Suprapubic skin (tissue), 4 donors: ENCODE measurements around the gene ZDHHC14. TPM values are rescaled to one million over a fixed set of nuclear protein-coding genes. Genes with fewer than 3 reads are reported as not detected.

ENCODE experiments used
- DNase-seq, 2 donors: peaks; one replicate each; pipeline ENCODE4 v3.0.0-alpha.2; 2019; ENCODE audit warnings: low spot score in 2 of 2
- H3K27ac ChIP-seq: fragments of 200-600 bp; sonication (generic); one replicate; pipeline ENCODE4 v1.5.1; 2019
- H3K27me3 ChIP-seq: fragments of 200-600 bp; sonication (generic); one replicate; pipeline ENCODE4 v1.5.1; 2019
- H3K36me3 ChIP-seq: fragments of 200-600 bp; sonication (generic); one replicate; pipeline ENCODE4 v1.5.1; 2019
- H3K4me1 ChIP-seq: fragments of 200-600 bp; sonication (generic); one replicate; pipeline ENCODE4 v1.5.1; 2019
- H3K4me3 ChIP-seq: fragments of 200-600 bp; sonication (generic); one replicate; pipeline ENCODE4 v1.5.1; 2019; ENCODE audit warnings: mild to moderate bottlenecking
- H3K9me3 ChIP-seq: fragments of 200-600 bp; sonication (generic); one replicate; pipeline ENCODE4 v1.5.1; 2019
- CTCF ChIP-seq, 2 donors: fragments of 200-600 bp in 1 of 2; fragments of 450-650 bp in 1 of 2; sonication (generic) in 1 of 2; IDR thresholded peaks; one replicate each; pipeline ENCODE4 v1.5.1; 2016 to 2019; ENCODE audit warnings: antibody characterized with exemption in 2 of 2, mild to moderate bottlenecking in 1 of 2, moderate library complexity in 1 of 2
- EP300 ChIP-seq: sonication (generic); formaldehyde crosslinking; IDR thresholded peaks from one replicate; pipeline ENCODE4 v1.6.1; 2017; ENCODE audit warnings: antibody characterized with exemption
- POLR2A ChIP-seq, 2 donors: fragments of 450-650 bp; IDR thresholded peaks; one replicate each; pipeline ENCODE4 v1.6.1; 2017; ENCODE audit warnings: antibody characterized with exemption in 2 of 2, mild to moderate bottlenecking in 2 of 2, moderate library complexity in 2 of 2
- POLR2AphosphoS5 ChIP-seq, 3 donors: sonication (generic); formaldehyde crosslinking; IDR thresholded peaks; one replicate each; pipeline ENCODE4 v1.6.1; 2017; ENCODE audit warnings: antibody characterized with exemption in 3 of 3
- WGBS: methylation state at CpG from one replicate; pipeline ENCODE4 v1.1.5; 2018; 5-methylcytosine and 5-hydroxymethylcytosine counted together
- total RNA-seq, 4 donors: library from RNA; depleted of rRNA; stranded (reverse); fragments of >200 nt; gene quantifications; one replicate each; pipeline ENCODE4 v1.1.0, GENCODE V29; 2016

ZDHHC14 gene
- total RNA-seq, 4 donors from 2014 or later: 4.3 to 9.9 (median 7.7) TPM

- Histone ChIP-seq H3K27me3 (no peaks in the 10 kb centered on the region), H3K9me3 (no peaks in the 10 kb centered on the region), H3K4me1 (no peaks in the 10 kb centered on the region), H3K36me3 (no peaks in the 10 kb centered on the region), H3K27ac (no peak overlapping the region), H3K4me3 (no peak overlapping the region)
- 96% methylated on average over 6 of the region's 6 CpGs for WGBS
- TF ChIP-seq EP300: no peak
- no peak for TF ChIP-seq CTCF (IDR thresholded peaks at IDR 0.05)
- no peak for TF ChIP-seq POLR2A (IDR thresholded peaks at IDR 0.05)
- no peak for TF ChIP-seq POLR2AphosphoS5 (IDR thresholded peaks at IDR 0.05)
- DNase-seq: peak in 1 of 2 donors; percentile 21
Observed at GRCh38 chr6:157609117-157609516, 228.1 kb downstream of the ZDHHC14 start.

- Histone ChIP-seq H3K4me3 (no peak overlapping the region), H3K36me3 (no peaks in the 10 kb centered on the region), H3K4me1 (no peaks in the 10 kb centered on the region), H3K27ac (no peak overlapping the region), H3K9me3 (no peaks in the 10 kb centered on the region), H3K27me3 (no peaks in the 10 kb centered on the region)
- TF ChIP-seq EP300: no peak
- no peak for TF ChIP-seq POLR2AphosphoS5 (IDR thresholded peaks at IDR 0.05)
- TF ChIP-seq CTCF (IDR thresholded peaks at IDR 0.05): no peak
- no peak for TF ChIP-seq POLR2A (IDR thresholded peaks at IDR 0.05)
- WGBS: 92% methylated on average over 3 of the region's 3 CpGs
- DNase-seq: peak in 1 of 2 donors; percentile 30
Observed at GRCh38 chr6:157609556-157609955, 228.6 kb downstream of the ZDHHC14 start.

- Histone ChIP-seq H3K36me3 (no peaks in the 10 kb centered on the region), H3K9me3 (no peaks in the 10 kb centered on the region), H3K27ac (no peak overlapping the region), H3K4me1 (no peaks in the 10 kb centered on the region), H3K4me3 (no peak overlapping the region), H3K27me3 (no peaks in the 10 kb centered on the region)
- TF ChIP-seq POLR2AphosphoS5 (IDR thresholded peaks at IDR 0.05): no peak
- TF ChIP-seq EP300: no peak
- TF ChIP-seq POLR2A (IDR thresholded peaks at IDR 0.05): no peak
- no peak for TF ChIP-seq CTCF (IDR thresholded peaks at IDR 0.05)
- 85% methylated on average over 9 of the region's 9 CpGs for WGBS
- peak in 1 of 2 donors; percentile 24 for DNase-seq
Observed at GRCh38 chr6:157610451-157610999, 229.5 kb downstream of the ZDHHC14 start.

- no peaks in the 10 kb centered on the region for H3K4me1 ChIP-seq
- peak in 1 of 2 donors; percentile 13 for DNase-seq
- no peak overlapping the region for H3K4me3 ChIP-seq
- H3K27me3 ChIP-seq: no peaks in the 10 kb centered on the region
- TF ChIP-seq CTCF (IDR thresholded peaks at IDR 0.05): no peak
- TF ChIP-seq EP300: no peak
- TF ChIP-seq POLR2AphosphoS5 (IDR thresholded peaks at IDR 0.05): no peak
- no peak for TF ChIP-seq POLR2A (IDR thresholded peaks at IDR 0.05)
- 86% methylated on average over 3 of the region's 3 CpGs for WGBS
- no peaks in the 10 kb centered on the region for H3K9me3 ChIP-seq
- no peaks in the 10 kb centered on the region for H3K36me3 ChIP-seq
- H3K27ac ChIP-seq: no peak overlapping the region
Observed at GRCh38 chr6:157611406-157611805, 230.4 kb downstream of the ZDHHC14 start.

GRCh38 chr6:157613011-157613522, 232.1 kb downstream of the ZDHHC14 start:
- no peak overlapping the region for H3K27ac ChIP-seq
- no peak for DNase-seq

More at GRCh38 chr6:157613011-157613522, 232.1 kb downstream of the ZDHHC14 start:
- WGBS: 87% methylated on average over 7 of the region's 7 CpGs
- no peaks in the 10 kb centered on the region for H3K27me3 ChIP-seq
- no peaks in the 10 kb centered on the region for H3K4me1 ChIP-seq
- H3K36me3 ChIP-seq: no peaks in the 10 kb centered on the region
- no peaks in the 10 kb centered on the region for H3K9me3 ChIP-seq
- no peak for TF ChIP-seq POLR2A (IDR thresholded peaks at IDR 0.05)
- TF ChIP-seq EP300: no peak
- TF ChIP-seq CTCF (IDR thresholded peaks at IDR 0.05): no peak
- TF ChIP-seq POLR2AphosphoS5 (IDR thresholded peaks at IDR 0.05): no peak
- no peak overlapping the region for H3K4me3 ChIP-seq
